Hepatocyte (in vitro differentiated cells): ENCODE measurements around the gene ARL3.
"Not testable (repeated sequence)": the region's sequence is repeated elsewhere in the genome, so short reads cannot be mapped to it uniquely, and the experiment has no call there.

Experiments
- CTCF ChIP-seq: fragments of 200-600 bp; sonication (generic); IDR thresholded peaks from 2 replicates; pipeline ENCODE4 v1.5.1; 2016; ENCODE audit warnings: antibody characterized with exemption, mild to moderate bottlenecking; ENCODE audit not compliant: poor library complexity
- EZH2phosphoT487 ChIP-seq: fragments of 200-600 bp; sonication (generic); IDR thresholded peaks from one replicate; pipeline ENCODE4 v1.6.1; 2018; ENCODE audit warnings: antibody characterized with exemption, mild to moderate bottlenecking, low read depth, moderate library complexity; ENCODE audit not compliant: unreplicated experiment, severe bottlenecking

GRCh38 chr10:102716900-102717565 lies 2.8 kb upstream of the ARL3 start:
- TF ChIP-seq CTCF, EZH2phosphoT487: not testable (repeated sequence)
